A549 (cell line): ENCODE data around the gene ZFHX3. TPM values are rescaled to one million over a fixed set of nuclear protein-coding genes. Genes with fewer than 3 reads are reported as not detected.
A peak's percentile ranks its signal among the peaks of the same experiment; 100 is the strongest.

ENCODE experiments used
- ATAC-seq, 2 experiments: fragments of 200-7000 bp in 1 of 2; fragments of >200 bp in 1 of 2; cut with Nextera tagmentation in 1 of 2; cut with Tn5 transposase in 1 of 2; 3 replicates each; pipeline versions ENCODE4 v1.8.0 to v1.9.1; 2018 to 2020; ENCODE audit warnings: mild to moderate bottlenecking in 1 of 2, moderate library complexity in 1 of 2
- CTCF ChIA-PET: fragments of 300-600 bp; sonication (Branson Sonifier 250); formaldehyde crosslinking; extraction: SDS; loops from one replicate; lab custom pipeline; 2021; ENCODE audit warnings: antibody characterized with exemption, inconsistent platforms; lab: Yijun Ruan, JAX
- POLR2A ChIA-PET: fragments of 350-600 bp; formaldehyde crosslinking; extraction: SDS; loops from one replicate; lab custom pipeline; 2021; ENCODE audit warnings: antibody characterized with exemption, inconsistent platforms; lab: Yijun Ruan, JAX
- DNase-seq, 2 experiments: peaks; one replicate each; pipeline versions ENCODE4 v3.0.0 to v3.0.0-alpha.2; 2011 to 2016; ENCODE audit warnings: low read depth in 1 of 2, low spot score in 1 of 2
- FAIRE-seq: peaks from 2 replicates; lab custom pipeline; 2011; peaks lifted over from hg19 to GRCh38; lab: Jason Lieb, UNC
- H3K27ac ChIP-seq, 2 experiments: fragments of >200 bp; sonication (Bioruptor Twin); formaldehyde crosslinking; 3 replicates each; pipeline ENCODE4 v1.5.1; 2016 to 2017
- H3K4me1 ChIP-seq: fragments of >200 bp; sonication (Bioruptor Twin); formaldehyde crosslinking; 3 replicates; pipeline ENCODE4 v1.6.1; 2016
- H3K4me2 ChIP-seq: fragments of >200 bp; sonication (Bioruptor Twin); formaldehyde crosslinking; 3 replicates; pipeline ENCODE4 v1.6.1; 2016
- H3K4me3 ChIP-seq: fragments of >200 bp; sonication (Bioruptor Twin); formaldehyde crosslinking; 3 replicates; pipeline ENCODE4 v1.5.1; 2016
- H3K9me3 ChIP-seq: fragments of >200 bp; sonication (Bioruptor Twin); formaldehyde crosslinking; 3 replicates; pipeline ENCODE4 v1.6.1; 2016
- CBX8 ChIP-seq: fragments of 200-600 bp; sonication (generic); IDR thresholded peaks from 2 replicates; pipeline ENCODE4 v1.6.1; 2016
- CEBPB ChIP-seq, 2 experiments: fragments of >200 bp in 1 of 2; sonication (Bioruptor Twin) in 1 of 2; formaldehyde crosslinking in 1 of 2; IDR thresholded peaks; 2 replicates each; pipeline ENCODE4 v1.6.1; 2012 to 2016
- EHF ChIP-seq: fragments of 250-450 bp; sonication (Bioruptor Pico); IDR thresholded peaks from 2 replicates; pipeline ENCODE4 v1.5.0; 2020; ENCODE audit warnings: mild to moderate bottlenecking
- EHMT2 ChIP-seq: fragments of 200-600 bp; sonication (generic); IDR thresholded peaks from 2 replicates; pipeline ENCODE4 v1.6.1; 2016; ENCODE audit warnings: antibody characterized with exemption, low read depth, mild to moderate bottlenecking, moderate library complexity
- ESRRA ChIP-seq: fragments of 150-350 bp; IDR thresholded peaks from 2 replicates; pipeline ENCODE4 v1.6.1; 2014; ENCODE audit warnings: mild to moderate bottlenecking, low read length, borderline replicate concordance
- FOSL2 ChIP-seq, 2 experiments: fragments of 450-650 bp in 1 of 2; fragments of >200 bp in 1 of 2; sonication (Bioruptor Twin) in 1 of 2; formaldehyde crosslinking; IDR thresholded peaks; 2 replicates each; pipeline versions ENCODE4 v1.5.0 to v1.6.1; 2016 to 2020; ENCODE audit warnings: mild to moderate bottlenecking in 1 of 2, moderate library complexity in 1 of 2
- GATA3 ChIP-seq: IDR thresholded peaks from 2 replicates; pipeline ENCODE4 v1.6.1; 2012; ENCODE audit warnings: borderline replicate concordance
- HEYL ChIP-seq: fragments of 250-450 bp; sonication (Bioruptor Pico); IDR thresholded peaks from 2 replicates; pipeline ENCODE4 v1.8.0; 2021; ENCODE audit warnings: mild to moderate bottlenecking, moderate library complexity
- HOXA7 ChIP-seq: fragments of 250-450 bp; sonication (Bioruptor Pico); IDR thresholded peaks from 2 replicates; pipeline ENCODE4 v1.5.0; 2020; ENCODE audit warnings: mild to moderate bottlenecking, moderate library complexity
- HOXB5 ChIP-seq: fragments of 250-450 bp; sonication (Bioruptor Pico); IDR thresholded peaks from 2 replicates; pipeline ENCODE4 v1.5.0; 2020; ENCODE audit warnings: mild to moderate bottlenecking, moderate library complexity
- JUN ChIP-seq, 2 experiments: fragments of >200 bp; sonication (Bioruptor Twin); formaldehyde crosslinking; IDR thresholded peaks; 2 replicates in 1 of 2; 3 replicates in 1 of 2; pipeline ENCODE4 v1.6.1; 2016 to 2017
- KDM1A ChIP-seq: fragments of 200-600 bp; sonication (generic); IDR thresholded peaks from 2 replicates; pipeline ENCODE4 v1.6.1; 2016; ENCODE audit warnings: low read depth, mild to moderate bottlenecking
- MAZ ChIP-seq: fragments of 150-350 bp; IDR thresholded peaks from 2 replicates; pipeline ENCODE4 v1.6.1; 2014; ENCODE audit warnings: antibody characterized with exemption, low read depth, low read length, borderline replicate concordance
- MYC ChIP-seq: IDR thresholded peaks from 2 replicates; pipeline ENCODE4 v1.6.1; 2012; ENCODE audit warnings: mild to moderate bottlenecking, inconsistent platforms, low read length, improper control_type of control experiment, borderline replicate concordance
- NPAS2 ChIP-seq: fragments of 250-450 bp; sonication (Bioruptor Pico); IDR thresholded peaks from 2 replicates; pipeline ENCODE4 v1.8.0; 2022; ENCODE audit warnings: mild to moderate bottlenecking, moderate library complexity, borderline replicate concordance
- NR3C1 ChIP-seq: fragments of >200 bp; sonication (Bioruptor Twin); formaldehyde crosslinking; IDR thresholded peaks from 3 replicates; pipeline ENCODE4 v1.6.1; 2017
- PHF8 ChIP-seq: fragments of 200-600 bp; sonication (generic); IDR thresholded peaks from 2 replicates; pipeline ENCODE4 v1.6.1; 2016; ENCODE audit warnings: low read depth, mild to moderate bottlenecking, antibody characterized with exemption, moderate library complexity, borderline replicate concordance
- POLR2AphosphoS2 ChIP-seq: conservative IDR thresholded peaks from 2 replicates; pipeline ENCODE4 v1.6.1; 2012; ENCODE audit warnings: low read length, improper control_type of control experiment, inconsistent platforms
- RCOR1 ChIP-seq: fragments of 150-350 bp; IDR thresholded peaks from 2 replicates; pipeline ENCODE4 v1.6.1; 2014; ENCODE audit warnings: antibody characterized with exemption, low read length, low read depth
- RFX5 ChIP-seq: fragments of 450-650 bp; IDR thresholded peaks from 2 replicates; pipeline ENCODE4 v1.7.1; 2014; ENCODE audit warnings: antibody characterized with exemption, mild to moderate bottlenecking, moderate library complexity
- ZNF302 ChIP-seq: fragments of 250-450 bp; sonication (Bioruptor Pico); IDR thresholded peaks from 2 replicates; pipeline ENCODE4 v1.9.0; 2021; ENCODE audit warnings: inconsistent platforms, mild to moderate bottlenecking, moderate library complexity
- ZSCAN20 ChIP-seq: fragments of 250-450 bp; sonication (Bioruptor Pico); IDR thresholded peaks from 2 replicates; pipeline ENCODE4 v1.8.0; 2022; ENCODE audit warnings: mild to moderate bottlenecking, moderate library complexity
- WGBS: methylation state at CpG from one replicate; pipeline ENCODE4 v1.1.6; 2017; ENCODE audit errors: missing lambda C conversion rate; 5-methylcytosine and 5-hydroxymethylcytosine counted together
- polyA plus RNA-seq, 4 experiments: library from polyadenylated mRNA; depleted of rRNA in 3 of 4; stranded (reverse); fragments of >200 nt; fragmentation: RNase III in 1 of 4; extraction: RNeasy Plus Mini Kit Qiagen cat#74134 plus additional on column Dnase treatment in 1 of 4; gene quantifications; 2 replicates in 3 of 4; 3 replicates in 1 of 4; pipeline ENCODE4 v1.2.3, GENCODE V29; 2011 to 2017
- TF ChIP-seq, protein P1 (sequence below): fragments of 250-450 bp; sonication (Bioruptor Pico); IDR thresholded peaks from 2 replicates; pipeline ENCODE4 v1.5.0; 2020; ENCODE audit warnings: low read depth, mild to moderate bottlenecking, moderate library complexity
- TF ChIP-seq, protein P2 (sequence below): IDR thresholded peaks from 2 replicates; pipeline ENCODE4 v1.6.1; 2012
- TF ChIP-seq, protein P3 (sequence below): IDR thresholded peaks from 2 replicates; pipeline ENCODE4 v1.6.1; 2012
- TF ChIP-seq, protein P4 (sequence below): IDR thresholded peaks from 2 replicates; pipeline ENCODE4 v1.6.1; 2012; ENCODE audit warnings: low read depth, borderline replicate concordance
- TF ChIP-seq, protein P5 (sequence below): fragments of 200-600 bp; sonication (generic); IDR thresholded peaks from 2 replicates; pipeline ENCODE4 v1.6.1; 2016; ENCODE audit warnings: antibody characterized with exemption, mild to moderate bottlenecking, moderate library complexity

ZFHX3 gene
- polyA plus RNA-seq, 2 of the 4 experiments (the other 2 are of a cell fraction), result 3.9 to 6.5 TPM

DNA sequence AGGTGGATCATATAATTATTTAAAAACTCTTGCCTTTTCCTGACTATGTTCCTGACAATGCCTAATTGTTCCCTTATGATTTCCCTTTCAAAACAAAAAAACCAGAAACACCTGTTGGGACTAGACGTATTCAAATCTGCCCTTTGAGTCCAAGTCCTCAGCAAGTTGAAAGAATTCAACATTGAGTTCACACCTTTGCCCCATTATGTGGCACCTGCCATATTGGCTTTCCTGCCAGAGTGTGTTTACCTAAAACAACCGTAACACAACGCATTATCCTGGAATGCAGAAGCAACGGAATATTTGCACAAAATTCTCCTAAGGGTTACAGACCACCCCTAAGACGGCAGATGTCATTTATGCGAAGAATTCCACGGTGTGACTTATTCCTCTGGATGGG is 105.9 kb downstream of the ZFHX3 start:
- CTCF ChIA-PET, result no interaction called here
- ATAC-seq (no peak), DNase-seq (no peak), FAIRE-seq (no peak)
- Histone ChIP-seq H3K4me1 (peaks cover 33% of the 10 kb centered on the region), H3K27ac (no peak overlapping the region), H3K4me2 (no peak overlapping the region), H3K9me3 (no peaks in the 10 kb centered on the region), H3K4me3 (no peak overlapping the region)
- TF ChIP-seq NPAS2 (CRISPR knock-in tag) (no peak), POLR2AphosphoS2 (no peak), ZSCAN20 (CRISPR knock-in tag) (no peak), MYC (no peak), PHF8 (no peak), NR3C1 (no peak), HOXA7 (no peak), FOSL2 (IDR thresholded peaks at IDR 0.05) (no peak), FOSL2 (CRISPR knock-in tag; IDR thresholded peaks at IDR 0.05) (no peak), EHMT2 (no peak), HOXB5 (CRISPR knock-in tag) (no peak), HEYL (CRISPR knock-in tag) (no peak), ESRRA (no peak), JUN (IDR thresholded peaks at IDR 0.05) (no peak), ZNF302 (no peak), RFX5 (no peak), CEBPB (IDR thresholded peaks at IDR 0.05) (no peak)
- TF ChIP-seq, protein P1, sequence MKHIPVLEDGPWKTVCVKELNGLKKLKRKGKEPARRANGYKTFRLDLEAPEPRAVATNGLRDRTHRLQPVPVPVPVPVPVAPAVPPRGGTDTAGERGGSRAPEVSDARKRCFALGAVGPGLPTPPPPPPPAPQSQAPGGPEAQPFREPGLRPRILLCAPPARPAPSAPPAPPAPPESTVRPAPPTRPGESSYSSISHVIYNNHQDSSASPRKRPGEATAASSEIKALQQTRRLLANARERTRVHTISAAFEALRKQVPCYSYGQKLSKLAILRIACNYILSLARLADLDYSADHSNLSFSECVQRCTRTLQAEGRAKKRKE (CRISPR knock-in tag), result no peak
- TF ChIP-seq, protein P2, sequence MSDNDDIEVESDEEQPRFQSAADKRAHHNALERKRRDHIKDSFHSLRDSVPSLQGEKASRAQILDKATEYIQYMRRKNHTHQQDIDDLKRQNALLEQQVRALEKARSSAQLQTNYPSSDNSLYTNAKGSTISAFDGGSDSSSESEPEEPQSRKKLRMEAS, result no peak
- POLR2A ChIA-PET, result no interaction called here
- WGBS, result 91% methylated on average over 7 of the region's 7 CpGs

DNA sequence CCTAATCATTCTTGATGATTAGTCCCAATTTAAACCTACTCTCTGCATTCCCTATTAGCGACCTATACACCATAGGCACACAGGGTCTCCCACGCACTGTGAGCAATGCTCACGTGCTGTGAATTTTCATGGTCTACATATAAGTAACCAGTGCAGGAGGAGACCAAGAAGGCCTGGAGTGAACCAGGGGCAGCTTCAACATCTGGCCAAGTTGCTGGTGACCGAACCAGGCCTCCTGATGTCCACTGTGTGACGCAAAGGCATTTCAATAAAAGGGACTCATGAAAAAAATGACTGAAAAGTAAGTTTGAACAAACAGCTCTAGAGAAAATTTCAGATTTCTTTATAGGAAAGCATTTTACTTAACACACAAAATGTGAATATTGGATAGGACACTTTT is 107.0 kb downstream of the ZFHX3 start:
- WGBS, result 92% methylated on average over 5 of the region's 5 CpGs
- no peaks in the 10 kb centered on the region for H3K9me3 ChIP-seq
- H3K4me1 ChIP-seq, result peaks cover 36% of the 10 kb centered on the region
- FAIRE-seq (no peak), DNase-seq (no peak), ATAC-seq (no peak)
- ChIA-PET CTCF (no interaction called here), POLR2A (no interaction called here)
- no peak overlapping the region for H3K4me2 ChIP-seq
- TF ChIP-seq RFX5, result no peak
- no peak for TF ChIP-seq KDM1A
- TF ChIP-seq EHF (CRISPR knock-in tag), result no peak
- no peak for TF ChIP-seq GATA3
- TF ChIP-seq NR3C1, result no peak
- no peak for TF ChIP-seq CBX8
- TF ChIP-seq HOXA7, result no peak
- TF ChIP-seq, protein P3, sequence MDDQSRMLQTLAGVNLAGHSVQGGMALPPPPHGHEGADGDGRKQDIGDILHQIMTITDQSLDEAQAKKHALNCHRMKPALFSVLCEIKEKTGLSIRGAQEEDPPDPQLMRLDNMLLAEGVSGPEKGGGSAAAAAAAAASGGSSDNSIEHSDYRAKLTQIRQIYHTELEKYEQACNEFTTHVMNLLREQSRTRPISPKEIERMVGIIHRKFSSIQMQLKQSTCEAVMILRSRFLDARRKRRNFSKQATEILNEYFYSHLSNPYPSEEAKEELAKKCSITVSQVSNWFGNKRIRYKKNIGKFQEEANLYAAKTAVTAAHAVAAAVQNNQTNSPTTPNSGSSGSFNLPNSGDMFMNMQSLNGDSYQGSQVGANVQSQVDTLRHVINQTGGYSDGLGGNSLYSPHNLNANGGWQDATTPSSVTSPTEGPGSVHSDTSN, result no peak
- TF ChIP-seq, protein P4, sequence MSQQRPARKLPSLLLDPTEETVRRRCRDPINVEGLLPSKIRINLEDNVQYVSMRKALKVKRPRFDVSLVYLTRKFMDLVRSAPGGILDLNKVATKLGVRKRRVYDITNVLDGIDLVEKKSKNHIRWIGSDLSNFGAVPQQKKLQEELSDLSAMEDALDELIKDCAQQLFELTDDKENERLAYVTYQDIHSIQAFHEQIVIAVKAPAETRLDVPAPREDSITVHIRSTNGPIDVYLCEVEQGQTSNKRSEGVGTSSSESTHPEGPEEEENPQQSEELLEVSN, result no peak
- TF ChIP-seq, protein P5, sequence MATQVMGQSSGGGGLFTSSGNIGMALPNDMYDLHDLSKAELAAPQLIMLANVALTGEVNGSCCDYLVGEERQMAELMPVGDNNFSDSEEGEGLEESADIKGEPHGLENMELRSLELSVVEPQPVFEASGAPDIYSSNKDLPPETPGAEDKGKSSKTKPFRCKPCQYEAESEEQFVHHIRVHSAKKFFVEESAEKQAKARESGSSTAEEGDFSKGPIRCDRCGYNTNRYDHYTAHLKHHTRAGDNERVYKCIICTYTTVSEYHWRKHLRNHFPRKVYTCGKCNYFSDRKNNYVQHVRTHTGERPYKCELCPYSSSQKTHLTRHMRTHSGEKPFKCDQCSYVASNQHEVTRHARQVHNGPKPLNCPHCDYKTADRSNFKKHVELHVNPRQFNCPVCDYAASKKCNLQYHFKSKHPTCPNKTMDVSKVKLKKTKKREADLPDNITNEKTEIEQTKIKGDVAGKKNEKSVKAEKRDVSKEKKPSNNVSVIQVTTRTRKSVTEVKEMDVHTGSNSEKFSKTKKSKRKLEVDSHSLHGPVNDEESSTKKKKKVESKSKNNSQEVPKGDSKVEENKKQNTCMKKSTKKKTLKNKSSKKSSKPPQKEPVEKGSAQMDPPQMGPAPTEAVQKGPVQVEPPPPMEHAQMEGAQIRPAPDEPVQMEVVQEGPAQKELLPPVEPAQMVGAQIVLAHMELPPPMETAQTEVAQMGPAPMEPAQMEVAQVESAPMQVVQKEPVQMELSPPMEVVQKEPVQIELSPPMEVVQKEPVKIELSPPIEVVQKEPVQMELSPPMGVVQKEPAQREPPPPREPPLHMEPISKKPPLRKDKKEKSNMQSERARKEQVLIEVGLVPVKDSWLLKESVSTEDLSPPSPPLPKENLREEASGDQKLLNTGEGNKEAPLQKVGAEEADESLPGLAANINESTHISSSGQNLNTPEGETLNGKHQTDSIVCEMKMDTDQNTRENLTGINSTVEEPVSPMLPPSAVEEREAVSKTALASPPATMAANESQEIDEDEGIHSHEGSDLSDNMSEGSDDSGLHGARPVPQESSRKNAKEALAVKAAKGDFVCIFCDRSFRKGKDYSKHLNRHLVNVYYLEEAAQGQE, result no peak
- TF ChIP-seq RCOR1, result no peak
- TF ChIP-seq MAZ, result no peak
- TF ChIP-seq HOXB5 (CRISPR knock-in tag), result no peak
- no peak overlapping the region for H3K4me3 ChIP-seq
- peak overlapping the region in 1 of 2 experiments; percentile 83; a peak in 3 of 6 replicates for H3K27ac ChIP-seq
